GM23338 (cell line): ENCODE measurements around the gene TJP1. TPM values are rescaled to one million over a fixed set of nuclear protein-coding genes. Genes with fewer than 3 reads are reported as not detected.

Experiments
- ATAC-seq: fragments of 200-7000 bp; cut with Tn5 transposase; 3 replicates; pipeline ENCODE4 v1.9.1; 2020
- DNase-seq: peaks from one replicate; pipeline ENCODE4 v3.0.0-alpha.2; 2015; ENCODE audit warnings: low spot score
- H2AFZ ChIP-seq: fragments of 200-600 bp; sonication (generic); 2 replicates; pipeline ENCODE4 v1.8.0; 2016; ENCODE audit warnings: antibody characterized with exemption, mild to moderate bottlenecking, moderate library complexity
- H3F3A ChIP-seq: fragments of 200-600 bp; sonication (generic); replicated peaks from 2 replicates; pipeline ENCODE4 v1.8.0; 2017; ENCODE audit warnings: antibody characterized with exemption, mixed run types, low read depth
- H3K27ac ChIP-seq: fragments of 200-600 bp; sonication (generic); 2 replicates; pipeline ENCODE4 v1.6.1; 2016; ENCODE audit warnings: low read depth
- H3K27me3 ChIP-seq: fragments of 200-600 bp; sonication (generic); 2 replicates; pipeline ENCODE4 v1.8.0; 2016; ENCODE audit warnings: mild to moderate bottlenecking, mixed run types, moderate library complexity; ENCODE audit not compliant: insufficient read depth
- H3K36me3 ChIP-seq: fragments of 200-600 bp; sonication (generic); 2 replicates; pipeline ENCODE4 v1.8.0; 2016; ENCODE audit warnings: mild to moderate bottlenecking; ENCODE audit not compliant: insufficient read depth
- H3K4me1 ChIP-seq: fragments of 200-600 bp; sonication (generic); 2 replicates; pipeline ENCODE4 v1.8.0; 2016; ENCODE audit warnings: mild to moderate bottlenecking, moderate library complexity; ENCODE audit not compliant: insufficient read depth
- H3K4me2 ChIP-seq: fragments of 200-600 bp; sonication (generic); 2 replicates; pipeline ENCODE4 v1.7.1; 2017; ENCODE audit warnings: mixed run types
- H3K4me3 ChIP-seq: fragments of 200-600 bp; sonication (generic); 2 replicates; pipeline ENCODE4 v1.6.1; 2016; ENCODE audit warnings: mixed run types
- H3K79me2 ChIP-seq: fragments of 200-600 bp; sonication (generic); replicated peaks from 2 replicates; pipeline ENCODE4 v1.8.0; 2017; ENCODE audit warnings: mild to moderate bottlenecking; ENCODE audit not compliant: insufficient read depth
- H3K9me2 ChIP-seq: fragments of 200-600 bp; sonication (generic); 2 replicates; pipeline ENCODE4 v1.8.0; 2017; ENCODE audit not compliant: insufficient read depth
- H4K20me1 ChIP-seq: fragments of 200-600 bp; sonication (generic); replicated peaks from 2 replicates; pipeline ENCODE4 v1.8.0; 2017; ENCODE audit warnings: mild to moderate bottlenecking; ENCODE audit not compliant: insufficient read depth
- H3K27ac Mint-ChIP-seq: 2 replicates; pipeline ENCODE4 v1.8.0; 2020; ENCODE audit warnings: inconsistent platforms, mild to moderate bottlenecking, moderate library complexity, mixed read lengths
- H3K27me3 Mint-ChIP-seq: 3 replicates; pipeline ENCODE4 v1.8.0; 2022; ENCODE audit warnings: low read depth, mild to moderate bottlenecking, moderate library complexity, mixed read lengths, inconsistent platforms; ENCODE audit not compliant: insufficient read depth, poor library complexity
- H3K36me3 Mint-ChIP-seq: 3 replicates; pipeline ENCODE4 v1.8.0; 2021; ENCODE audit warnings: low read depth, mild to moderate bottlenecking, inconsistent platforms, moderate library complexity, mixed read lengths
- H3K4me1 Mint-ChIP-seq: 3 replicates; pipeline ENCODE4 v1.8.0; 2020; ENCODE audit warnings: mild to moderate bottlenecking, inconsistent platforms, mixed read lengths
- H3K4me3 Mint-ChIP-seq: 3 replicates; pipeline ENCODE4 v1.8.0; 2021; ENCODE audit warnings: moderate library complexity, mild to moderate bottlenecking, inconsistent platforms, mixed read lengths
- H3K9me3 Mint-ChIP-seq: 3 replicates; pipeline ENCODE4 v1.8.0; 2020; ENCODE audit warnings: moderate library complexity, mild to moderate bottlenecking, inconsistent platforms, mixed read lengths
- CTCF ChIP-seq, 2 experiments: fragments of 200-600 bp in 1 of 2; sonication (generic) in 1 of 2; conservative IDR thresholded peaks; 2 replicates each; pipeline versions ENCODE4 v1.5.1 to v1.6.1; 2016 to 2017; ENCODE audit warnings: antibody characterized with exemption in 2 of 2, low read depth in 2 of 2, mild to moderate bottlenecking in 2 of 2, moderate library complexity in 1 of 2
- EZH2phosphoT487 ChIP-seq: fragments of 200-600 bp; sonication (generic); IDR thresholded peaks from one replicate; pipeline ENCODE4 v1.8.1; 2018; ENCODE audit warnings: antibody characterized with exemption; ENCODE audit not compliant: unreplicated experiment
- NANOG ChIP-seq: IDR thresholded peaks from 2 replicates; pipeline ENCODE4 v1.6.1; 2016; ENCODE audit warnings: antibody characterized with exemption, borderline replicate concordance
- polyA plus RNA-seq: library from polyadenylated mRNA; unstranded; fragments of >200 nt; fragmentation: Nextera tagmentation; extraction: Ambion mirVana; gene quantifications from 2 replicates; pipeline ENCODE4 v1.2.1, GENCODE V29; 2016
- total RNA-seq: library from RNA; depleted of rRNA; stranded (reverse); fragments of >200 nt; shearing (Covaris generic); gene quantifications from 2 replicates; pipeline ENCODE4 v1.2.3, GENCODE V29; 2014
- TF ChIP-seq, protein P1 (sequence below): fragments of 250-450 bp; sonication (Bioruptor Pico); IDR thresholded peaks from 2 replicates; pipeline ENCODE4 v1.5.0; 2020; ENCODE audit warnings: mild to moderate bottlenecking, moderate library complexity
- TF ChIP-seq, protein P2 (sequence below): IDR thresholded peaks from 2 replicates; pipeline ENCODE4 v1.6.1; 2016; ENCODE audit warnings: antibody characterized with exemption

The TJP1 gene
- total and polyA plus RNA-seq, 2 experiments from 2014 or later, result 76.2 to 116 TPM

- TF ChIP-seq, protein P1, sequence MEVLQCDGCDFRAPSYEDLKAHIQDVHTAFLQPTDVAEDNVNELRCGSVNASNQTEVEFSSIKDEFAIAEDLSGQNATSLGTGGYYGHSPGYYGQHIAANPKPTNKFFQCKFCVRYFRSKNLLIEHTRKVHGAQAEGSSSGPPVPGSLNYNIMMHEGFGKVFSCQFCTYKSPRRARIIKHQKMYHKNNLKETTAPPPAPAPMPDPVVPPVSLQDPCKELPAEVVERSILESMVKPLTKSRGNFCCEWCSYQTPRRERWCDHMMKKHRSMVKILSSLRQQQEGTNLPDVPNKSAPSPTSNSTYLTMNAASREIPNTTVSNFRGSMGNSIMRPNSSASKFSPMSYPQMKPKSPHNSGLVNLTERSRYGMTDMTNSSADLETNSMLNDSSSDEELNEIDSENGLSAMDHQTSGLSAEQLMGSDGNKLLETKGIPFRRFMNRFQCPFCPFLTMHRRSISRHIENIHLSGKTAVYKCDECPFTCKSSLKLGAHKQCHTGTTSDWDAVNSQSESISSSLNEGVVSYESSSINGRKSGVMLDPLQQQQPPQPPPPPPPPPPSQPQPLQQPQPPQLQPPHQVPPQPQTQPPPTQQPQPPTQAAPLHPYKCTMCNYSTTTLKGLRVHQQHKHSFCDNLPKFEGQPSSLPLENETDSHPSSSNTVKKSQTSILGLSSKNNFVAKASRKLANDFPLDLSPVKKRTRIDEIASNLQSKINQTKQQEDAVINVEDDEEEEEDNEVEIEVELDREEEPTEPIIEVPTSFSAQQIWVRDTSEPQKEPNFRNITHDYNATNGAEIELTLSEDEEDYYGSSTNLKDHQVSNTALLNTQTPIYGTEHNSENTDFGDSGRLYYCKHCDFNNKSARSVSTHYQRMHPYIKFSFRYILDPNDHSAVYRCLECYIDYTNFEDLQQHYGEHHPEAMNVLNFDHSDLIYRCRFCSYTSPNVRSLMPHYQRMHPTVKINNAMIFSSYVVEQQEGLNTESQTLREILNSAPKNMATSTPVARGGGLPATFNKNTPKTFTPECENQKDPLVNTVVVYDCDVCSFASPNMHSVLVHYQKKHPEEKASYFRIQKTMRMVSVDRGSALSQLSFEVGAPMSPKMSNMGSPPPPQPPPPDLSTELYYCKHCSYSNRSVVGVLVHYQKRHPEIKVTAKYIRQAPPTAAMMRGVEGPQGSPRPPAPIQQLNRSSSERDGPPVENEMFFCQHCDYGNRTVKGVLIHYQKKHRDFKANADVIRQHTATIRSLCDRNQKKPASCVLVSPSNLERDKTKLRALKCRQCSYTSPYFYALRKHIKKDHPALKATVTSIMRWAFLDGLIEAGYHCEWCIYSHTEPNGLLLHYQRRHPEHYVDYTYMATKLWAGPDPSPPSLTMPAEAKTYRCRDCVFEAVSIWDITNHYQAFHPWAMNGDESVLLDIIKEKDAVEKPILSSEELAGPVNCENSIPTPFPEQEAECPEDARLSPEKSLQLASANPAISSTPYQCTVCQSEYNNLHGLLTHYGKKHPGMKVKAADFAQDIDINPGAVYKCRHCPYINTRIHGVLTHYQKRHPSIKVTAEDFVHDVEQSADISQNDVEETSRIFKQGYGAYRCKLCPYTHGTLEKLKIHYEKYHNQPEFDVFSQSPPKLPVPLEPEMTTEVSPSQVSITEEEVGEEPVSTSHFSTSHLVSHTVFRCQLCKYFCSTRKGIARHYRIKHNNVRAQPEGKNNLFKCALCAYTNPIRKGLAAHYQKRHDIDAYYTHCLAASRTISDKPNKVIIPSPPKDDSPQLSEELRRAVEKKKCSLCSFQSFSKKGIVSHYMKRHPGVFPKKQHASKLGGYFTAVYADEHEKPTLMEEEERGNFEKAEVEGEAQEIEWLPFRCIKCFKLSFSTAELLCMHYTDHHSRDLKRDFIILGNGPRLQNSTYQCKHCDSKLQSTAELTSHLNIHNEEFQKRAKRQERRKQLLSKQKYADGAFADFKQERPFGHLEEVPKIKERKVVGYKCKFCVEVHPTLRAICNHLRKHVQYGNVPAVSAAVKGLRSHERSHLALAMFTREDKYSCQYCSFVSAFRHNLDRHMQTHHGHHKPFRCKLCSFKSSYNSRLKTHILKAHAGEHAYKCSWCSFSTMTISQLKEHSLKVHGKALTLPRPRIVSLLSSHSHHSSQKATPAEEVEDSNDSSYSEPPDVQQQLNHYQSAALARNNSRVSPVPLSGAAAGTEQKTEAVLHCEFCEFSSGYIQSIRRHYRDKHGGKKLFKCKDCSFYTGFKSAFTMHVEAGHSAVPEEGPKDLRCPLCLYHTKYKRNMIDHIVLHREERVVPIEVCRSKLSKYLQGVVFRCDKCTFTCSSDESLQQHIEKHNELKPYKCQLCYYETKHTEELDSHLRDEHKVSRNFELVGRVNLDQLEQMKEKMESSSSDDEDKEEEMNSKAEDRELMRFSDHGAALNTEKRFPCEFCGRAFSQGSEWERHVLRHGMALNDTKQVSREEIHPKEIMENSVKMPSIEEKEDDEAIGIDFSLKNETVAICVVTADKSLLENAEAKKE (CRISPR knock-in tag), result no peak
- TF ChIP-seq, protein P2, sequence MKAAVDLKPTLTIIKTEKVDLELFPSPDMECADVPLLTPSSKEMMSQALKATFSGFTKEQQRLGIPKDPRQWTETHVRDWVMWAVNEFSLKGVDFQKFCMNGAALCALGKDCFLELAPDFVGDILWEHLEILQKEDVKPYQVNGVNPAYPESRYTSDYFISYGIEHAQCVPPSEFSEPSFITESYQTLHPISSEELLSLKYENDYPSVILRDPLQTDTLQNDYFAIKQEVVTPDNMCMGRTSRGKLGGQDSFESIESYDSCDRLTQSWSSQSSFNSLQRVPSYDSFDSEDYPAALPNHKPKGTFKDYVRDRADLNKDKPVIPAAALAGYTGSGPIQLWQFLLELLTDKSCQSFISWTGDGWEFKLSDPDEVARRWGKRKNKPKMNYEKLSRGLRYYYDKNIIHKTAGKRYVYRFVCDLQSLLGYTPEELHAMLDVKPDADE, result no peak
- TF ChIP-seq EZH2phosphoT487 (no peak), CTCF (conservative IDR thresholded peaks at IDR 0.05; ENCODE audit: low read depth in 2 of 2) (no peak)
Observed at GRCh38 chr15:29805043-29805707, 17.1 kb downstream of the TJP1 start (continued).

- peaks cover 95% of the 10 kb centered on the region for H3K79me2 ChIP-seq
- H3K4me3 ChIP-seq, result no peak overlapping the region
- H3K36me3 ChIP-seq, result no peaks in the 10 kb centered on the region
- DNase-seq, result no peak
- H3K9me3 Mint-ChIP-seq, result no peaks in the 10 kb centered on the region; the same call in 2 of the 3 replicates
- H2AFZ ChIP-seq, result no peak overlapping the region
- peaks cover 5% of the 10 kb centered on the region for H3K4me1 ChIP-seq
- no peaks in the 10 kb centered on the region for H3K27me3 Mint-ChIP-seq
- H3F3A ChIP-seq, result no peaks in the 10 kb centered on the region
- H3K4me3 Mint-ChIP-seq, result no peak overlapping the region
- H3K27ac Mint-ChIP-seq, result no peak overlapping the region
- H3K4me1 Mint-ChIP-seq, result peaks cover 21% of the 10 kb centered on the region
- peak overlapping the region; percentile 42; the same call in 1 of the 2 replicates for H3K27ac ChIP-seq
- H3K36me3 Mint-ChIP-seq, result peaks cover 22% of the 10 kb centered on the region
- no peaks in the 10 kb centered on the region for H3K9me2 ChIP-seq
- H3K4me2 ChIP-seq, result no peak overlapping the region
- no peak for ATAC-seq
- H3K27me3 ChIP-seq, result no peaks in the 10 kb centered on the region
- peaks cover 19% of the 10 kb centered on the region; the same call in 1 of the 2 replicates for H4K20me1 ChIP-seq
- TF ChIP-seq EZH2phosphoT487, result no peak
- TF ChIP-seq NANOG, result no peak
Observed at GRCh38 chr15:29802411-29802810, 19.9 kb downstream of the TJP1 start.
